IPS-18c (cell line): Measurements from ENCODE around the gene CCDC60.

Experiments used
- H3K4me3 ChIP-seq: 2 replicates; pipeline ENCODE4 v1.7.0; 2013; ENCODE audit warnings: low read depth, mild to moderate bottlenecking, low read length, moderate library complexity; ENCODE audit not compliant: insufficient read depth
- H3K9me3 ChIP-seq: one replicate; pipeline ENCODE4 v1.6.1; 2013; ENCODE audit warnings: mild to moderate bottlenecking, low read length, moderate library complexity; ENCODE audit not compliant: control insufficient read depth, insufficient read depth

The CCDC60 gene

GRCh38 chr12:119457271-119457670 lies 122.7 kb downstream of the CCDC60 start:
- no peaks in the 10 kb centered on the region for H3K9me3 ChIP-seq
- H3K4me3 ChIP-seq: no peak overlapping the region

DNA sequence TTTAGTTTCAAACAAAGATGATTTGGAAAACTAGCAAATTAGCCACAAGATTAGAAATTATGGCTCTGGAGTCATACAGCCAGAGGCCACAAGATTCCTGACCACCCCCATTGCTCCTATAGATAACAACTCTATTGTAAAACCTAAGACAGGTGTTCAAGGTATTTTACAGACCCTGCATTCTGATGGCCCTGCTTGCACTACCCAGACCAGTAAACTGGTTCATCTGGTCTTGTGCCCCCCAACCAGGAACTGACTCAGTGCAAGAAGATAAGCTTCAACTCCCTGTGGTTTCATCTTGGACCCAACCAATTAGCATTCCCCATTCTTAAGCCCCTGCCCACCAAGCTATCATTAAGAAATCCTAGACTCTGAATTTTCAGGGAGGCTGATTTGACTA lies 125.0 kb downstream of the CCDC60 start:
- Histone ChIP-seq H3K9me3 (no peaks in the 10 kb centered on the region), H3K4me3 (no peak overlapping the region)

DNA sequence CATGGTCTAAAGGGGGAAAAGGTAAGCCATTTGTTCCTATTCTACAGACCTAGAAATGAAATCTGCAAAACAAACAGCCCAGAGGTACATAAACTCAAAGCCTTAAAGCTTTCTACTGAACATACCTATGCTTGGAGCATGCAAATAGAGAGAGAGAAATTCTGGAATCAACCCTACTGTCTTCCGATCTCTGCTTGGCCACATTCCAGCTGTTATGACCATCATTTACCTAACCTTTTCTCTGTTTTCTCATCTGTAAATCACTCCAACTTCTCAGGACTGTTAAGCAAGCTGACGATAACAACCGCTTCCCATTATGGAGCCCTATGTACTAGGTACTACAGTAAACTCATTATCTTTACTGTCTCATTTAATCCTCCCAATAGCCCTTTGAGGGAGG lies 126.3 kb downstream of the CCDC60 start:
- no peak overlapping the region for H3K4me3 ChIP-seq
- H3K9me3 ChIP-seq: no peaks in the 10 kb centered on the region

- Histone ChIP-seq H3K9me3 (no peaks in the 10 kb centered on the region), H3K4me3 (no peak overlapping the region)
Measured at GRCh38 chr12:119461636-119462214, 127.2 kb downstream of the CCDC60 start.

DNA sequence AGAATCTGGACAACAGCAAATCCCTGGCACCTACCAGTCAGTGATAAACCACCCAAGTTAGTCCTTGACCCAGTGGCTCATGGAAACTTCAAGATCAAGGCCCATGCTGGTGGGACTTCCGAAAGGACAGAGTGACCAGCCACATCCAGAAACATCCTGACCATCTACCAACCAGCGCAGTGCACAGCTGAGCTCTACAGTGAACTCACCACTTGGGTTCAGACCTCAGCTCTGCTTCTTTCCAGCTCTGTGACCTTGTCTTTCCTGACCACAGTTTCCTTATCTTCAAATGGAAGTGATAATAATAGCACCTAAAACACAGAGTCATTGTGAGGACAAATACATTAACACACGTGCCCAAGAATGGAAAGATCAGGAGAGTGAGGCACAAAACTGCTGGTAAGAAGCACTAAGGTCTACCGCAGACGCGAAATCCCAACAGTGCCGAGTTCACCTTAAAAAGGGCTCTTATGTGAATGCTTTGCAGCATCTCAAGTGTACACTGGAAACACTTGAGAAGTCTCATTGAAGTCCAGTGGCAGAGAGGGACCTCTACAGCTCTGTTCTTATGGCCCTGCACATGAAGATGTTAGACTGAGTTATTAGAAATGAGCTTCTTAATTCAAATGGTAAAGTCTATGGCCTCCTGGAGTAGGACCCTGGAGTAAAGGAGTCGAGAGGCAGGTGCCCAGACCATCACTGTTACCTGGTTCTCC lies 128.8 kb downstream of the CCDC60 start:
- Histone ChIP-seq H3K9me3 (peaks cover 4% of the 10 kb centered on the region), H3K4me3 (no peak overlapping the region)

- Histone ChIP-seq H3K9me3 (peaks cover 4% of the 10 kb centered on the region), H3K4me3 (no peak overlapping the region)
Measured at GRCh38 chr12:119468296-119468695, 133.8 kb downstream of the CCDC60 start.

GRCh38 chr12:119475650-119476049 lies 141.1 kb downstream of the CCDC60 start:
- Histone ChIP-seq H3K4me3 (no peak overlapping the region), H3K9me3 (no peaks in the 10 kb centered on the region)

GRCh38 chr12:119476951-119477350 lies 142.4 kb downstream of the CCDC60 start:
- no peaks in the 10 kb centered on the region for H3K9me3 ChIP-seq
- no peak overlapping the region for H3K4me3 ChIP-seq

- Histone ChIP-seq H3K9me3 (peaks cover 2% of the 10 kb centered on the region), H3K4me3 (no peak overlapping the region)
Measured at GRCh38 chr12:119479121-119479561, 144.6 kb downstream of the CCDC60 start.

GRCh38 chr12:119480551-119480950 lies 146.0 kb downstream of the CCDC60 start:
- peaks cover 2% of the 10 kb centered on the region for H3K9me3 ChIP-seq
- no peak overlapping the region for H3K4me3 ChIP-seq

GRCh38 chr12:119486599-119487154 lies 152.1 kb downstream of the CCDC60 start:
- no peak overlapping the region for H3K4me3 ChIP-seq

DNA sequence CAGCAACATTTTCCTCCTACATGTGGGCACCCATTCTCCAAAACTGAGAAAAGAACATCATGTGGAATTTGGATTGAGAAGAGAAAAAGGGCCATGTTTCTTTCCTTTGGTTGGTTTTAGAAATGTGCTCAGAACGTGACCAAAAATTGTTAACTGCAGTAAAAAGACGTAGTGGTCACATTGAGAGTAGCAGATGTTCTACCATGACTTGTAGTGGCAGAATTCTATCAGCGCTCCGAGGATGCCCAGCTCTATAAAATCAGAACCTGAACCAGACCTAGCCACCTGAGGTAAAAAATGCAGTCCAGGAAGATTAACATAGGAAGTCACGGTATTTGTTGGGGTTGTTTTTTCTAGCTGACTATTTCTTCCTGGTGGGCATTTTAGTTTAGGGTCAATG lies 157.3 kb downstream of the CCDC60 start:
- no peak overlapping the region for H3K4me3 ChIP-seq
- H3K9me3 ChIP-seq: peaks cover 3% of the 10 kb centered on the region

More at GRCh38 chr12:119486599-119487154, 152.1 kb downstream of the CCDC60 start:
- peaks cover 6% of the 10 kb centered on the region for H3K9me3 ChIP-seq

DNA sequence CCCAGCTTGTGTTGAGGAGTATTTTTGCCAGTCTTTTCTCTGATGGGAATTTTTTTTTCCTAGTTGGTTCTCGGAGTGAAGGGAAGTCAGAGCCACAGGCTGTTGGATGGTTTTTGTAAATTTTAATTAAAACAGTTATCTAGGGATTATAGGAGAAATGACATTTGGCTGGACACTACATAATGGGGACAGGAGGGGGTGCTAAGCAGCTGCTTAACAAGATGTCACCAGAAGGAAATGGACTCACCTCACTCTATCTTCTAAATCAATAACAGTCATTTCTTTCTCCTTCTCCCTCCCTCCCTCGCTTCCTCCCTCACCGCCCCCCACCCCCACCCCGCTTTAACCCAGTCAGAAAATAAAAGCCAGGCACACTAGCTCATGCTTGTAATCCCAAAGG lies 165.7 kb downstream of the CCDC60 start:
- Histone ChIP-seq H3K9me3 (no peaks in the 10 kb centered on the region), H3K4me3 (no peak overlapping the region)

DNA sequence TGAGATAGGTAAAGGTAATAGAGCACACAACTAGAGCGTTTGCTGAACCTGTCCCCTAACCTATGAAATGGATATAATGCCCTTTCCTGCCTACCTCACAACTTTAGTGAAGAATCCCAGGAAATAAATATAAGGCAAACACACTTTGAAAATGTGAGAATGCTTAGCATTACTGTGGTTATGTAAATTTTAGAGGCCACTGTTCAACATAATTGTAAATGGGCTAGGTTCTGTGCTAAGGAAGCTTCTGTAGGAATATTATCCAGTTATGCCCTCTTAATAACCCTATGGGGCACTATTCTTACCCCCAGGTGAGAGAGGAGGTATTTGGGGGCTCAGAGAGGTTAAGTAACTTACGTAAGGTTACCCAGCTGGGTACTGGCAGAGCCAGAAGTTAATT lies 166.5 kb downstream of the CCDC60 start:
- Histone ChIP-seq H3K9me3 (no peaks in the 10 kb centered on the region), H3K4me3 (no peak overlapping the region)

- Histone ChIP-seq H3K4me3 (no peak overlapping the region), H3K9me3 (no peaks in the 10 kb centered on the region)
Measured at GRCh38 chr12:119505001-119505400, 170.5 kb downstream of the CCDC60 start.

DNA sequence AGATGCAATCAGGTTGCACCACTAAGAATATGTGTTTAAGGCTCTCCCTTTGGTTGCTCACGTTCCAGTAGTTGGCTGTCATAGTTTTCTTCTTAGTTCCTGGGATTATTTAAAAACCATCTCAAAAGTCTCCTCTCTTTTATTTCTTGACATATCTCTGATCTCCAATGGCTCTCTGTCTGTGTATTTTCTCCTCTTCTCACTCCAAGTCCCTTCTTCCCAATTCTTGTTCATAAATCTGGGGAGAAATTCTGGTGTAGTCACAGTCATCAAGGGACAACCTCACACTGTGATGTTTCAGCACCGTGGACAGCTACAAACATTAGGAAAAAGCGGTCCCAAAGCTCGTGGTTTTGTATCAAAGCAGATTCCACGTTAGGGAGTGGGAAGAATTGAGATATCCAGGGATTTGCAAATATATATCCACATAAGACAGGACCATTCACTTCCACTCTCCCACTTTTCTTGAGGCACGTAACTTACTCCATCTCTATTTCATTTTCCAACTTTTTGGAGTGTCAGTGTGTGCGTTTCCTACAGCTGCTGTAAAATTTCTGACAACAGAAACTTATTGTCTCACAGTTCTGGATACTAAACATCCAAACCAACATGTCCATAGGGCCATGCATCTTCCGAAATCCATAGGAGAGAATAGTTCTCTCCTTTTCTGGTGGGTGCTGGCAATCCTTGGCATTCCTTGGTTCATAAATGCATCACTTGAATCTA lies 178.4 kb downstream of the CCDC60 start:
- no peaks in the 10 kb centered on the region for H3K9me3 ChIP-seq
- no peak overlapping the region for H3K4me3 ChIP-seq

DNA sequence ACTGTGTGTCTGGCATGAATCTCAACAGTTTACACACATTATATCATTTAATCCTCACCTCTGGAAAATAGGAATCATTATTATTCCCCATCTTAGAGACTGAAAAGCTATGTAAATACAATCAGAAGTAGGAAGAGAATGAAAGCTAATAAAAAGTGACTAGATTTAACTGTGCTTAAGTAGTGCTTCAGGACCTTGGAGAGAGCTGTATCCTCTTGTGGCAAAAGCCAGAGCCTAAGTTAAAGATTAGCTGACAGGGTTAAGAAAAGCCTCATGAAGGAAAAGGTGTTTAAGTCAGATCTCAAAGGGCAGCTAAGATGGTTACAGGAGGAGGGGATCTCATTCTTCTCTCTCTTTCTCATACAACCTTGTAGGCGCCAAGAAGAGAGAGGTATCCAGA lies 193.7 kb downstream of the CCDC60 start:
- no peak overlapping the region for H3K4me3 ChIP-seq
- no peaks in the 10 kb centered on the region for H3K9me3 ChIP-seq

GRCh38 chr12:119540476-119540875 lies 205.9 kb downstream of the CCDC60 start:
- Histone ChIP-seq H3K9me3 (peaks cover 2% of the 10 kb centered on the region), H3K4me3 (no peak overlapping the region)
